Measurements from ENCODE around the gene NRXN3.

Gene NRXN3

DNA sequence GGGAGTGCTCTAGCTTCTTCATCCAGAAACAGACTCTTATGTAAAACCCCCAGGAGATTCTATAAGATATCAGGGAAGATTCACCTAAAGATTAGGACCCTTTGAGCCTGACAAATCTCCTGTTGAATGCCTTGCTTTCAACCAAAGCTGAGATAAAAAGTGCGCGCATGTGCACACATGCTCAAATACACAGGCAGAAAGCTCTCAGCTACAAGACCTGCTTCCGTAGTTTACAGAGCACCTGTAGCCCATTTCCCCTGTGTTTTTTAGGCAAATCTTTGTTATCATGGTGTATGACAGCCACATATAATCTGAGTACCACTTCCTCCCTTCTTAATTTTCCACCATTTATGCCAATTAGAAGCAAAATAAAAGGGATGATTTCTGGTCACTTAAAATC lies 866.9 kb downstream of the NRXN3 start:
- no peak for DNase-seq

DNA sequence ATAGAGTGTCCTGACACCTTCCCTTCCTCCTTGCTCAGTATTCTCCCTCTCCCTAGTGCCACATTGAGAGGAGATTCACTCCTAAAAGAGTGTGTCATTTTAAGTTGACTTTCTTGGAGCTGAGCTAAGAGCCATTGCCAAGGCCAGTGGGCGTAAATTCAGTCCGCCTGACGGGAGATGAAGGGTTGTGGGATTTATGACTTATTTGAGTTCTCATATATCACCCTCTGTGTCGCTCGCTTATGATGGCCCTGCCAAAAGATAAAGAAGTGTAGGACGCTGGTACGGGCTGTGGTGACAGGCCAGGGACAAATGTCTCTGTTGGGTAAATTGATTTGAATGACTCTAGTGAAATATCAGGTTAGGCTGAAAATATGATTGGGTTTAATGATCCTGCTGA lies 867.4 kb downstream of the NRXN3 start:
- no peak for DNase-seq

DNA sequence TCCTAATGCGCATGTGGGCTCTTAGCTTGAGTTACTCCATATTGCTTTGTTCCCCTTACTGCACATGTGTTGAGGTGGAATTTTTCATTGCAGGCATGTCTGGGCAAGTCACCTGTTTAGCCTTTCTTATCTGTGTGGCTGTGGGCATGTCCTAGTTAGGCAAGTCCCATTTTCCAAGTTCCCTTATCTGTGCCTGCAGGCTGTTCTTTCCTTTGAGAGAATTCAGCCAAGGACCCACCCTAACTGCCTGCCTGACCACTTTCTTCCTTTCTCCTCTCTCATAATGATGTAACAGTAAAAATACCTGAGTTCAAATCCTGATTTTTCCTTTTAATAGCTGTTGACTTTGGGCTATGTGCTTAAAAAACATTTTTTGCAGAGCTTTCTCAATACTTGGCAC lies 870.6 kb downstream of the NRXN3 start:
- DNase-seq: no peak

DNA sequence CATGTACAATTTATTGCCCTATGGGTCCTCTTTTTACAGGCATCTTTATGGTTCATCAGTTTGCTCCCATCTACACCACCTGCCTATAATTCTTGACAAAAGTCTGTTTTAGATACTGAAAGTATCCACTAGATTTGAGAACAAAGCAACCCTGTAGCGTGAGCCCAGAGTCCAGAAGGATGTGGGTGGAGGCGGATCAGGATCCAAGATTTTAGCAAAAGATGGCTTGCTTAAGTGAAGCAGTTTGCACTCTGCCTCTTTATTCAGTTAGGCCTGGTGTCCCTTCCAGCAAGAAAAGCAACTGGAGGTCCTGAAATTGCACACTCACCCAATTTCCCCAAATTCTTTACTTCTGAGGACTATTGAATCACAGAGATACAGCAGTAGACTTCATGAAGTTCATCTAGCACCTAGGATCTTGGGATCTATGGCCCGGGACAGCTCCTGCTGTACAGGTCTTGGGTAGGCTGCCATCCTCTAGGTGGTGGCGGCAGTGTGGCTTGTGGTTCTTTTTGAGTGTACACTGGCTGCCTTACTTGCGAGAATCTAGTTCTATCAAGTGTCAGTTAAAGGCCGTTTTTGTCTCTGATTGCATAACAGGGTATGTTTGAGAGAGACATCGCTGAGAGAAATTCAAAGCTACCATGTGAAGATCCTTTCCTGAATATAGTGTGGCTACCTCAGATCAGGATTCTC lies 873.2 kb downstream of the NRXN3 start:
- no peak for DNase-seq

DNA sequence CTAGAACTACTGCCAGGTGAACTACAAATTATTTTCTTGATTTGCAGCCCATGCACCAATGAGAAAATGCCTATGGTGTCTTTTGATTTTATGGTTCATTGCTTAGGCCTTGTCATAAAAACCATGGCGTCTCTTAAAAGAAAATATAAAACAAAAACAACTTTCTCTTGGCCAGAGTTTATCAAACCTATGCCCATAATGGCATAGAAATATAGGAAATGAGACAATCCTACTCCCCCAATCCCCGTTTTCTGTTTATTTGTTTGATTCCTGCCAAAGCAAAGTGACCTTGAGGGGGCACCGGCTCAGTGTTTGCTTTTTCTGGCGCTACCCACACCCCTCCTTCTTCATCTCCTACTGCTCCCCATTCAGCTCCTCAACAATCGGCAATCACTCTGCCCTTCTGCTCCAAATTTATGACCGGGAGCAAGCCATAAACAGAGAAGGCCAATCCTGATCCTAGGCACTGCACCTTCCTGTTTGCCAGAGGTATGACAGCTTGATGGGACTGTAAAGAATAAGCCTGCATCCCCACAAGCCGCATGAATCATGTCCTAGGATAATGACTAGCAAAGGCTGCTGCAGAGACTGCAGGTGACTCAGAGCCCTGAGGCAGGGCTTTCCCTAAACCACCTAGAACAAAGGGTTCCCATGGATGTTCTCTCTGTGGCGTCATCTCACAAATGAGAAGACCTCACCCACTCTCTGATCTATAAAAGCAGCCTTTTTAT lies 874.9 kb downstream of the NRXN3 start:
- no peak for DNase-seq

DNA sequence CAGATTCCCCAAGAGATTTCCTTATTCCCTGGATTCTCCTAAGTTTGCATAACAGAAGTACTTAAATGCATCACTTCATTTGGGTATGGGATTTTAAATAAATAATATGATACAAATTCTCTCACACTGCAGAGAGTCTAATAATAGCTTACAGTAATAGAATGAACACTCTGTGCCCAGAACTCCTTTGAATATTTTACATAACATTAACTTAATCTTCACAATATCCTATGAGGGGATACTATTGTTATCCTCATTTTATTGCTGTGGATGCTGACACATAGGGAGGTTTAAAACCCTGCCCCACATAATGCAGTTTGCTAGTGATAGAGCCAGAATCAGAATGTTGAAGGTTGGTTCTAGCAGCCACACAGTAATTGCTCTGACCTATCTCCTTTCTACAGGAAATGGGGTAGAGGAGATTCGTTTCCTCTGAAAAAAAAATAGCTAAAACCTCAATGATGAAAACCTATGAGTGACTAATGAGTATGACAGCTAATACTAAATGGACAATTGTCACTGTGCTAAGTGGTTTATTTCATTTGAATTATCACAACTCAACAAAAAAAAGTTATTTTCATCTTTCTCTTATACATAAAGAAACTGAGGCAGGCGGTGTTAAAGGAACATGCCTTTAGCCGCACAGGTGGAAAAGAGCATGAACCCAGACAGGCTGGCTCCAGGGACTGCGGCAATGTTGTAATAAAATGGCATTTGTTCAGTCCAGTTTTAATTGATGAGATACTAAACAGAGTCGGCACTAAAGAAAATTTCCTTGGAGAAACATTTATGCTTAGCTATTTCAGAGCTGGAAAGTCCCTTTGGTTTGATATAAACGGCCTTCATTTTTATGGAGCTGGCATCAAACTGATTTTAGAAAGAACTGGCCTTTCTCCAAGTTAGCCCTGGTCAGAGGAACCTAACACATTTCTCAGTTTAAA lies 880.9 kb downstream of the NRXN3 start:
- DNase-seq: no peak

DNA sequence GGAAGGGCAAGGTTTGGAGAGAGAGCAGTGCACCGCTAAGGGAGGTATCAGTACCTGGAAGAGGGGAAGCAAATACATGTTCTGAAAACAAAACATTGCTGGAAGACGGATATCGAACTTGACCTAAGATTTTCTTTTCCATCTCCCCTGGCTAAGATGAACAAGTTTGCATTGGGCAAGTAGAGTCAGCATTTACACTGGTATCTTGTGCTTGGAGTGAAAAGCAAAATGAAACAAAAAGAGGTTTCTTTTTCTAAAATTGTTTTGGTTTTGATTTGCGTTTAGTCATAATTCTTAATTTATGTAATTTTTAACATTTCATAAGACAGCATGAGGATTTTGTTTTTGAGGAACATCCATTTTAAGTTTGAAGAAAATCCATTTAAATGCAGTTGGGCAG lies 881.6 kb downstream of the NRXN3 start:
- DNase-seq: no peak

DNA sequence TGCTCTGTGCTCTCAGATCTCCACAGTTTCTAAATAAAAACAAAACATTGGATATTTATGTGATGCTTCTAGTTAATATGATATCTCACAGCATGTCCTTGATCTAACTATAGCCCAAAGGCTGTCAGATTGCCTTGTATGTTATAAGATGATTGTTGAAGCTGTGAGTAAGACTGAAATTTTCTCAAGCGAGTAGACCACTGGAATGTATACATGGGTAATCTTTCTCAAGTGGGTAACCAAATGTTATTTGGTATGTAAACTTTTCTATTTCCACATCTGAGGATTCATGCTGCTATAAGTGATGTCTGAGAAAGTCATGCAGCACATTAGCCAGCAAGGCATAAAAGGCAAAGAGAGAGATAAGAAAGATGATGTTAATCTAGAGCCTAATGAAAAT lies 886.7 kb downstream of the NRXN3 start:
- DNase-seq: no peak

DNA sequence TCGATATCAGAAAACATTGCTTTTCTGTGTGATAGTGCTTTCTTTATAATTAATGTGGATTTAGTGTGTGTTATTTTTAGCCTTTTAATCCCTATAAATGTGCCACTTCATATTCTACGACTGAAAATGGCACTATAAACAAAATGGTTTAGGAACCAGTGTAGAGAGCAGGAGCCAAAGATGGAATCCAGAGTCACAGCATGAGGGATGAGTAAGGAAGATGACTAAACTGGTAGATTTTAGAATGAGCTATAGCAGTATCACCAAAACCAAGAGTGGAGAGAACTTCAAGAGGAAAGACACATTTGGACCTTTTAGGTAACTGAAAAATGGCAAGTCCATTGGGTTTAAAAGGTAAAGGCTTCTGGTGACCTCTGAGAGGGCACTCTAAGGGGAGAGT lies 887.2 kb downstream of the NRXN3 start:
- no peak for DNase-seq

DNA sequence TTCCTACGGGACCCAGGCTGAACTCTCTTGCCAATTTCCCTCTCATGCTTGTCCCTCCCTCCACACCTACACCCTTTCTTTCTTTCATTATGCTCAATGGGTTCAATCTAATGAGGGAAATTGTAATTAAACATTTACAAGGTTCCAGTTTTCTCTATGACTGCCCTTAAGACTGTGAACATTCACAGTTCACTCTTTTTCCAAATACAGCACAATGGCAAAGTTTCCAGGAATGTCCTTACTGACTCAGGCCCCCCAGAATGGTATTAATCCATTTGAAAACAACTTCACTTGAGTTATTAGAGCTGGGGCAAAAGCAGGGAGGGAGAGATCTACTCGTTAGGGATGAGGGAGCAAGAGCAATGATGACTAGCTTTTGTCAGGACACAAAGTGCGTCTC lies 892.1 kb downstream of the NRXN3 start:
- no peak for DNase-seq

DNA sequence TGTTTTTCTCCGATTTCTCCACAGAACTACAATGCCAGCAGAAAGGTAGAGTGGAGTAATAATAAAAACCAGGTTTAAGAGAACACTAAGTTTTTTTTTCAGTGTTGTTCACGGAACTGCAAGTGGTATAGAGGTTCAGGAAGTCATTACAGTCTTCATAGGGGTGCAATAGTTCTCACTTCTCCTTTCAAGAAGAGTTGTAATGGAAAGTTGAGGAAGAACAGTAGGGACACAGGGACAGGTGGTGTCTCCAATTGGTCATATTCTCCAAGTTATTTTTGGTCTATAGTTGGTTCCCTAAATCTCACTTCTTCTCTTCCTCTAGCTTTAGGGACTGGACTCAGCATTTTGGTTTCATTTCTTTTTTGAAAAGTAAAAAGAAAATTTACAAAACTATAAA lies 894.0 kb downstream of the NRXN3 start:
- no peak for DNase-seq

DNA sequence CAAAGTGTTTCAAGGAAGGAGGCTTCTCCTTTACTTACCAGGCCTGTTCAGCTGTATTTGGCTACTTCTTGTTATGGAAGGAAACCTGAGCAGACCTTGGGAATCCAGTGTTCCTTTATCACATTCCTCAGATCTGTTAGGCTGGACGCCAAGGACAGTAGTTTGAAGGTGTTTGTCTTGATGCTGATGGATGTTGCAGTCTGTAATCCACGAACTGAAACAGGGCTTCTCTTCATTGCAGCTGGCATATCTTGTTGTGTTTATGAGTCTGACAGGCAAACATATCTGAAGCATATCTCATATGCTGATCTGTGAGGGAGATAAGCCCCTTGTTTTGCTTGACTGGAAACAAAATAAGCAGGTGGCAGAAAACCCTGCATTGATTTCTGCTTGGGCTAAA lies 904.3 kb downstream of the NRXN3 start:
- peak; percentile 92 for DNase-seq

DNA sequence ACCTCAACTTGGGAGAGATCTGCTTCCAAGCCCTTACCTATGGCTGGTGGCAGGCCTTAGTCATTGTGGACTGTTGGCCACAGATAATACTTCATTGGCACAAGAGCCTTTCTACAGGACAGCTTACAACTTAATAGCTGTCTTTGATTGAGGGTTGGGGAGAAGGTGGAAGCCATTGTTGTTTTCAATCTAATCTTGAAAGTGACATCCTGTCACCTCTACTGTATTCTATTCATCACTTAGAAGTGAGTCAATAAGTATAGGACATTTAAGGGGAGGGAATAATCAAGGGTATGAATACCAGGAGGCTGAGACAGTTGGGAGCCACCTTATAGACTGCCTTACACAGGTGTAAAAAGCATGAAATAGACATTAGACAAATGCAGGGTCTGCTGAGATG lies 906.3 kb downstream of the NRXN3 start:
- no peak for DNase-seq

DNA sequence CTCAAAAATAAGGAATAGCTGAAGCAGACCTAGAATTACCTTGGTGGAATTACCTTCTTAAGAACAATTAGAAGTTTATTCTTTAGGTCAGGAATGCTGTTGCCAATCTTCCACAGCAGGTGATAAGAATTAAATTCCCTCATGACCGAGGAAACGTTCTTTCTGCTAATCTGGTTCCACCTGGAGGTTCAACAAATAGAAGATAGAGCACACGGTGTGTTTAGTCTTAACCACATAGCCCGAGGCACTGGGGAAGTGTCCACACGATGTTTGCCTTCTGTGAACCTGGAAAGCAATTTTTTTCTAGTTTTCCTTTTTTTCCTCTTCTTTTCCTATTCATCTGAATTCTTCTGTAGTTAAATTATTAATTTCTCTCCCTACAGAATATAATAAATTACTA lies 906.9 kb downstream of the NRXN3 start:
- DNase-seq: peak; percentile 16

DNA sequence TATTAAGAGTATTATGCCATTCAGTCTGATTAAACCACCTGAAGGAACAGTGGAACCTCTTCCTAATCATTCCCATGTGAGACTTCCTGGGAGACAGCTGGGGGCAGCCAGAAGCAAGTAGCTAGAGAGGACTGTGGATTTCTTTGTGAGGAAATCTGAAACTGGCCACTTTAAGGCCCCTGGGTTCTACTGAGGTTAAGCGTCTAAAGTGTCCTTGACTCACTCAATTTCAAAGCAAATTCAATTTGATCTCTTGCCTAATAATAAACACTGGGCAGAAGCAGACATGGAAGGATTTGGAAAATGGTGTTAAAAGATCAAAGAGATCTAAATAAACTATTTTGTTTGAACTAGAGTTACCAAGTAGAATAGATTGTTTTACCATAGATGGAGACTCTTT lies 909.9 kb downstream of the NRXN3 start:
- no peak for DNase-seq

DNA sequence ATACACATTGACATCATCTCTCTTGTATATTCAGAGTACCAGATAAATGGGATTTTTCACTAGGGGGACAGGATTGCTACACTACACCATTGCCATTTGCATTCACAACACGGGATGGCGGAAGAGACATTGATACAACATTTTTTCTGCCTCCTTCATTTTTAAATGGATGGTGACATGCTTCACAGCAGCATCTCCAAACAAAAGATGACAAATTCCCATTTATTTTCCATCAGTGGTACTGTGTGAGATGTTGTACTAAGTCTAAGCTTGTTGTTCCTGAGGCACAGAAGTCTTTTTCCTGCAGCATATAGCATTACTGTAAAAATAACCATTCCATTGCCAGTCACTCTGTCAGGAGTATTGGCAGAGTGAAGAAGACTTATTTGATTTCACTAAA lies 912.7 kb downstream of the NRXN3 start:
- DNase-seq: no peak

DNA sequence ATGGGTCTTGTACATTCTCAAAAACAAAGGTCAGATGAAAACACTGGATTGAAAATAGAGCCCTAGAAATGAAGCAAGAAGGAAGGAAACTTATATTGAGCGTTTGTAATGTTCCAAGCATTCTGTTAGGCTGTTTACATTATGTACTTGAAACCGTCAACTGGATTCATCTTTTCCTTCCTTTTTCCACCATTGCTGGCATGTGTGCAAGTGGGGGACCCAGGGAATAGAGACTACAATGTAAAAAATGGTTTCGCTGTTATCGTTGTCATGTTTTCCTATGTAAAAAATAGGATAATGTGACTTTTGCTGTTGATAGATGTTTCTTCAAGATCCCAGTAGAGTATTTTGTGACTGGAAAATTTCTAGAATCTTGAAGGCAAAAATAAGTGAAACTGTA lies 913.2 kb downstream of the NRXN3 start:
- DNase-seq: no peak

DNA sequence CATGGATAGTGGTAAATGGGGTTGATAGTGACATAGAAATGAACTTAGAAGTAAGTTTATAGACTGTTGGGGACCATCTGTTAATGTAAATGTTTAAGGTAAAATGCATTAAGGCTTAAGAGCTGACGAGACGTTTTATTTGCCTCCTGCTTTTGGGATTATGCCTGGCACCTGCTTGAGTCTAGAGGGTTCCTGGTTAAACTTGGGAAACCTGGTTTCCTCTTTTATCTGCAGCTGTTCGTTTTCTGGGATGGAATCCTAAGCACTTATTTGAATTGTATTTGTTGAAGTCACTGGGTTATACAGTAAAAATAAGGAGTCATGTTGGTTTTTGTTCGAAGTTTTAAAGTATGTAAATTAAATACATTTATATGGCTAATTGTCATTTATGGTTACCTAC lies 914.7 kb downstream of the NRXN3 start:
- DNase-seq: no peak

DNA sequence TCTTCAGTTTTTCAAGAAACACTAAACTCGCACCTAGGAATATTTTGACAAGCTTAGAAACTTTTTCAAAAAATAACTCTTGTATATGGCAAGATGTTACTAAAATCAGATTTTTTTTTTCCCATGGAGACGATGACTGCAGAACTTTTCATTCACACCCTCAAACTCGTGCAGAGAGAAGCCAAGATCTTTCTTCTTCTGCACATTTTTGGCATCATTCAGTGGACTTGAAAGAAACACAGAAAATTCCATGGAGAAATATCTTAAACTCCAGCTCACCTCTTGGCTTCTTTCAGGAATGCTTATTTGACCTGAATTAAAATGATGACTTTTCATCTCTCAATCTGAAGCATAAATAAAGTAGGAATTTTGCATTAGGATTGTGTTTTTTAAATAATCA lies 919.4 kb downstream of the NRXN3 start:
- no peak for DNase-seq

DNA sequence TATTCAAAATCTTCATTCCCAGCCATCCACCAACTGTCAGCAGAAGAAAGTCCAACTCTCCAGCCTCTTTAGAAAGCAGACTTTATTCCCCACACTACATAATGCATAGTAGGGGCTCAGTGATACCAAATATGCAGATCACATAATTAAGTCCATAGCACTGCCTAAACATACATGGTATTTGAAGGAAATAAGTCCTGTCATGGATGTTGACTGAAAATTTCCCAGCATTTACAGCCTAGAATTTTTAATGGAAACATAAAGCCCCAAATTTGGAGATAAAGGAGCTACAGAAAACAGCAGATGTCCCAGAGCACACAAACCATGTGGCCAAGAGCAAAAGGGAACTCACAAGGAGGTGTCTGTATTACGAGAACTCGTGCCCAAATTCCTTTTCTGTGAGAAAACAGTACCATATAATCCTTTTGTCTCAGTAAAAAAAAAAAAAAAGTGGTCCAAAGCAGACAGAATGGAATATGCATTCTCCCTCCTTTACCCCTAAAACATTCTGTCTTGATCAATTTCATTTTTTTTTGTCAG lies 920.5 kb downstream of the NRXN3 start:
- no peak for DNase-seq

DNA sequence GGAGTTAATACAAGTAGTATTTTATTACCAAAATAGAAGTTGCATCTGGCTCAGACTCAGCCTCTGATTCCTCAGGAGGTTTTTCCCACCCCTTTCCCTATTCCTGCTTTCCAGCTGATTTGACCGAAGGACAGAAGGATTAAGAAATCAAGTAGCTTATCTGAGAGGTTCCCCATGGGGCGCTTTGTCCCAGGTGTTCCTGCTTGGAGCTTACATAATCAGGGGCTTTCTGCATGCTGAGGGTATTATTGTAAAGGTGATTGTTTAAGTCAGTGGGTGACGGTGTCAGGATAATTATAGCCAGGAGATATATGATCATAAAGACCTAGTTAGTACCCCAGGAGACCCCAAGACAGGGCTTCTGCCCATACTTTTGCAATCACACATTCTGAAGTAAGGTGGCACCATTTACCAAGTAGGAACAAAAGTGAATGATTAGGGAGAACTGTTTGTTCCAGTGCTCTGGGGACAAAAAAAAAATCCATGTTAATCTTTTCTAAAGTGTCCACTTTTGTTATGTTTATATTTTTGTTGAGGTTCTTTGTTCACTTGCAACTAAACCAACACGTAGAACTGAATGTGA lies 921.3 kb downstream of the NRXN3 start:
- DNase-seq: no peak

DNA sequence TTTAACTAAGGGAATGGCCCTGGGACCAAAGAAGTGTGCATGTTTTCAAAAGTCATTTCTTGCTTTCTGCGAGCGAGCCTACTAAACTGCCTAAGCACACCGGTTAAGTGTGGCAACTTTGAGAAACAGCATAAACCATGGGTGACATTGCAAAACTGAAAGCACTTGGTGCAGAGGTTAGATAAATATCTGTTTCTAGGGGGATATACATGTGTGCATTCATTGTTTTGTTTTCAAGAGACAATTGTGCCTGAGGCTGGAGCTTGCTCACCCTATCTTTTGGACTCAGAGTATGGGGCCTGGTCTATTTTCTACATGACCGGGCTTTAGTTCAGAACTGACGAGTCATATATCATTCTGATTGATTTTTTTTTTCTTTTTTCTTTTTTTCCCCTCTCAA lies 923.4 kb downstream of the NRXN3 start:
- DNase-seq: no peak

DNA sequence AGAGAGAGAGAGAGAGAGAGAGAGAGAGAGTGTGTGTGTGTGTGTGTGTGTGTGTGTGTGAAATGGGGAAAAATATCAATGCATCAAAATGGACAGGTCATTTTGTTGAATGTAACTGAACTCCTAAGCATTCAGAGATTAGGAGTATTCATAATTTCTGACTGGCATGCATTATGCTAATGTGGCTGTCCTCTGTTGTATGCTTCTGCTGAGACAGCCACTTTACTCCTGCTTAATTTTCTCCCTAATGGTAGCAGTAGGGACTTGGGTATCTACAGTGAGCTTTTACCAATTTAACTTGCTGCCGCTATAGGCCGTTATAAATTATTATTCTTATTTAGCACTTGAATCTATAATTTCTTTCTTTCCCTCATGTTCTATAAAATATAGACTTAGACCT lies 924.8 kb downstream of the NRXN3 start:
- no peak for DNase-seq
